AG09319 (cell line): Measurements from ENCODE around the gene DEXI.
"Not testable (repeated sequence)": the region's sequence is repeated elsewhere in the genome, so short reads cannot be mapped to it uniquely, and the experiment has no call there.

Source experiments
- DNase-seq: peaks from one replicate; pipeline ENCODE4 v3.0.0-alpha.2; 2010; ENCODE audit warnings: low read depth; ENCODE audit errors: extremely low read depth
- CTCF ChIP-seq: IDR thresholded peaks from 2 replicates; pipeline ENCODE4 v1.5.1; 2011; ENCODE audit warnings: low read depth, mild to moderate bottlenecking, inconsistent platforms, low read length, moderate library complexity

The DEXI gene

GRCh38 chr16:10968498-10968897 lies 26.2 kb upstream of the DEXI start:
- TF ChIP-seq CTCF, result no peak
- DNase-seq, result no peak

DNA sequence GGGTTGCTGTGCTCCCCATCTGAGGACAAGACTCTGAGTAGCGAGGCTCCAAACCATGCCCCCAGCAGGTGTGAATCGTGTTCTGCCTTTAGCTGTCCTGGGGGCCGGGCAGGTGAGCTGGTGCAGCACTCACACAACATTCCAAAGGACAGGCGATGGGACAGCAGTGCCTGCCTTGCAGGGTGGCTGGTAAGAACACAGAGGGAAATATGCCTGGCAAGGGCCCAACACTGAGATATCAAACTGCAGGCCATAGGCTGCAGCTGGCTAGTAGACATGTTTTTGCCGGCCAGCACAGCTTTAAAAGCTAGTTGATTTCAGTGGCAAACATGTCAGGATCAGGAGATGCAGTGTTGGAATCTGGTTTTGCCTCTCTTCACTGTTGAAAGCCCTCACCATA lies 25.7 kb upstream of the DEXI start:
- DNase-seq, result no peak
- no peak for TF ChIP-seq CTCF

DNA sequence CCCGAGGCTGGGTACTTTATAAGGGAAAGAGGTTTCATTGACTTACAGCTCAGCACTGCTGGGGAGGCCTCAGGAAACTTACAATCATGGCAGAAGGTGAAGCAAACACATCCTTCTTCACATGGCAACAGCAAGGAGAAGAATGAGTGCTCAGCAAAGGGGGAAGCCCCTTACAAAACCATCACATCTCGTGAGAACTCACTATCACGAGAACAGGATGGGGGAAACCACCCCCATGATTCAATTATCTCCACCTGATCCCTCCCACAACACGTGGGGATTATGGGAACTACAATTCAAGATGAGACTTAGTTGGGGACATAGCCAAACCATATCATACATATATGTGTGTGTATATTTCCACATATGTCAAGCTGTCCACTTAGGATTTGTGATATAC lies 24.3 kb upstream of the DEXI start:
- DNase-seq, result not testable (repeated sequence)

- no peak for TF ChIP-seq CTCF
- no peak for DNase-seq
Measured at GRCh38 chr16:10966129-10966528, 23.9 kb upstream of the DEXI start.

GRCh38 chr16:10965440-10966061 lies 23.3 kb upstream of the DEXI start:
- no peak for DNase-seq
- no peak for TF ChIP-seq CTCF

GRCh38 chr16:10964891-10965326 lies 22.6 kb upstream of the DEXI start:
- no peak for DNase-seq
- no peak for TF ChIP-seq CTCF

DNA sequence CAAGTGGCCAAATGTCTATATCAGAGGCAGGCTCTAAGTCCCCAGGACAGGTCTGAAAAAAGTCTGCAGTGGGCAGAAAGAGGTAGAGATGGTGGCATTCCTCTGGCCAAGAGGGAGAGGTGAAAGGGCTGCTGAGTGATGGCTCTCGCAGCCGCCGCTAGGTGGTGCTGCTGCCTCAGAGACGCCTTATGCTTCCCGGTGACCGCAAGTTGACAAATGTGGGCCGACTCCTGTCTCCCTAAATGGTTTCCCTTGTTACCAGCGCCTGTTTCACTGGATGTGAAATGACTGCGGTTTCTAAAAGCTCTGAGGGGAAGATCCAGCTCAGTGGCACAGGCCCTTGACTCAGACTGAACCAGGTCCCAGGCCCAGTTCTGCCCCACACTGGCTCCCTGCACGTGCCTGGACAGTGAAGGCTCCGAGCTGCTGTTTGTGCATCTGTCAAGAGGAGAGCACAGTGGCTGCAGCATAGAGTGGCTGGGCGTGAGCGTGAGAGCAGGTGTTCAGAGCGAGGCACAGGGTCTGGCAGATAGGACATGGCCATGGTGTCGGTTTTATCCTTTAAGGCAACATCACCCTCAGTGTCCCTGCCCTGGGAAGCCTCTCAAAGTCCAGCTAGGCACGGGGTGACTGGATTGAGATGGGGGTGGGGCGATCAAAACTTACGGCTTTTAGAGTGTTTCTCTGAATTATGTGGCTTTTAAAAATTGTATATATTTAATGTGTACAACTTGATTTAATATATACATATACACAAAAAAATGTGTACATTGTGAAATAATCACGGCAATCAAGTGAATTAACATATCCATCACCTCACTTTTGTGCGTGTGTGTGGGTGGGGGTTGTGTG lies 22.0 kb upstream of the DEXI start:
- DNase-seq, result peak; percentile 46
- peak; percentile 94 for TF ChIP-seq CTCF

DNA sequence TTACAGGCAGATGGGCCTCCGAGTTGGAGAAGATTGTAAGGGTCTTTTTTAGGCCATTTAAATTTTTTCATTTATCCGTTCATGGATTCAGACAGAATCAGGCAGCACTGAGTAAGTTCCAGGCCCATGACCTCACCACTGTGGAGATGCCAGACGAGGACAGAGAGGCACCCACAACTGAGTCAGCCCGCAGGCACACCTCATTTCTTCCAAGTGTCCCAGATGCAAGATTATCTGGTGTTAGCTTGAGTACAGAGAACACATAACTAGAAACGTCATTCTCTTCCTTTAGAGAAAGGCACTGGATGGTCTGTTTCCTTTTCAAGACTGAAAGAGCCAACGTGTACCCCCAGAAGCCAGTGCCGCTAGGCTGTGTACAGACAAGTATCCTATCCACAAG lies 19.0 kb upstream of the DEXI start:
- DNase-seq, result no peak
- no peak for TF ChIP-seq CTCF
